ENCODE measurements around the gene TNFRSF1A.
A peak's percentile ranks its signal among the peaks of the same experiment; 100 is the strongest.

TNFRSF1A gene

GRCh38 chr12:6336889-6337853, 4.7 kb downstream of the TNFRSF1A start:
- peak; percentile 55 for DNase-seq

- DNase-seq: peak; percentile 27
Observed at GRCh38 chr12:6336079-6336888, 5.6 kb downstream of the TNFRSF1A start.

GRCh38 chr12:6335451-6336078, 6.3 kb downstream of the TNFRSF1A start:
- DNase-seq: peak; percentile 77

GRCh38 chr12:6334940-6335450, 6.9 kb downstream of the TNFRSF1A start:
- no peak for DNase-seq

- no peak for DNase-seq
Observed at GRCh38 chr12:6334359-6334758, 7.5 kb downstream of the TNFRSF1A start.

GRCh38 chr12:6333566-6333965, 8.3 kb downstream of the TNFRSF1A start:
- DNase-seq: no peak

GRCh38 chr12:6333029-6333428, 8.8 kb downstream of the TNFRSF1A start:
- no peak for DNase-seq

GRCh38 chr12:6332459-6332858, 9.4 kb downstream of the TNFRSF1A start:
- DNase-seq: no peak

GRCh38 chr12:6330999-6331714, 10.7 kb downstream of the TNFRSF1A start:
- DNase-seq: no peak

GRCh38 chr12:6330192-6330591, 11.7 kb downstream of the TNFRSF1A start:
- DNase-seq: no peak

GRCh38 chr12:6329703-6330064, 12.2 kb downstream of the TNFRSF1A start:
- no peak for DNase-seq

GRCh38 chr12:6328945-6329702, 12.8 kb downstream of the TNFRSF1A start:
- no peak for DNase-seq

GRCh38 chr12:6328045-6328779, 13.7 kb downstream of the TNFRSF1A start:
- DNase-seq: no peak

- no peak for DNase-seq
Observed at GRCh38 chr12:6327229-6328041, 14.4 kb downstream of the TNFRSF1A start.

- no peak for DNase-seq
Observed at GRCh38 chr12:6326316-6327228, 15.3 kb downstream of the TNFRSF1A start.

- no peak for DNase-seq
Observed at GRCh38 chr12:6324936-6325750, 16.7 kb downstream of the TNFRSF1A start.

- DNase-seq: no peak
Observed at GRCh38 chr12:6323995-6324711, 17.7 kb downstream of the TNFRSF1A start.
